ENCODE data around the gene GMPPA. TPM values are rescaled to one million over a fixed set of nuclear protein-coding genes. Genes with fewer than 3 reads are reported as not detected.

Gene GMPPA
- total and polyA plus RNA-seq, 3 donors from 2014 or later, result 19.6 to 28.3 (median 24.6) TPM

DNA sequence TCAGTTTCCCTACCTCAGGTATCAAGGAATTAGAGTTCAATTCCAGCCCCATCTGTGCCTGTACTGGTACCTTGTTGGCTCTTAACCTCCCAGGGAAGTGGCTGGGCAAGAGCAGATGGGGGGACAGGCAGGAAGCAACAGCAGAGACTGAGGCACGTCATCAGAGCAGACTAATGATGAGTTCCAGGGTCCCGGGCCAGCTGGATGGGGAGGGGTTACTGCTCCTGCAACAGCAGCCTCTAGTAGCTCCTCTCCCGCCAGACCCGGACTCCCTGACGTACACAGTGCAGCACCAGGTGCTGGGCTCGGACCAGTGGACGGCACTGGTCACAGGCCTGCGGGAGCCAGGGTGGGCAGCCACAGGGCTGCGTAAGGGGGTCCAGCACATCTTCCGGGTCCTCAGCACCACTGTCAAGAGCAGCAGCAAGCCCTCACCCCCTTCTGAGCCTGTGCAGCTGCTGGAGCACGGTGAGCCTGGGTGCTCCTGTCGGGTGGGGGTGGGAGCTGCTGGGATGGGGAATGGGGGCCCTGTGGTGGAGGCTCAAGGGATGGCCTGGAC is 26.0 kb upstream of the GMPPA start:
- Histone ChIP-seq H3K4me3 (no peak overlapping the region), H3K27ac (no peak overlapping the region), H3K36me3 (ENCODE audit: low read depth, missing control alignments) (no peaks in the 10 kb centered on the region), H3K27me3 (no peaks in the 10 kb centered on the region), H3K9me3 (no peaks in the 10 kb centered on the region), H3K4me1 (peaks cover 21% of the 10 kb centered on the region)
- WGBS, 2 donors, result 90% methylated on average over 8 to 12 of the region's 12 CpGs
- TF ChIP-seq, protein P1, sequence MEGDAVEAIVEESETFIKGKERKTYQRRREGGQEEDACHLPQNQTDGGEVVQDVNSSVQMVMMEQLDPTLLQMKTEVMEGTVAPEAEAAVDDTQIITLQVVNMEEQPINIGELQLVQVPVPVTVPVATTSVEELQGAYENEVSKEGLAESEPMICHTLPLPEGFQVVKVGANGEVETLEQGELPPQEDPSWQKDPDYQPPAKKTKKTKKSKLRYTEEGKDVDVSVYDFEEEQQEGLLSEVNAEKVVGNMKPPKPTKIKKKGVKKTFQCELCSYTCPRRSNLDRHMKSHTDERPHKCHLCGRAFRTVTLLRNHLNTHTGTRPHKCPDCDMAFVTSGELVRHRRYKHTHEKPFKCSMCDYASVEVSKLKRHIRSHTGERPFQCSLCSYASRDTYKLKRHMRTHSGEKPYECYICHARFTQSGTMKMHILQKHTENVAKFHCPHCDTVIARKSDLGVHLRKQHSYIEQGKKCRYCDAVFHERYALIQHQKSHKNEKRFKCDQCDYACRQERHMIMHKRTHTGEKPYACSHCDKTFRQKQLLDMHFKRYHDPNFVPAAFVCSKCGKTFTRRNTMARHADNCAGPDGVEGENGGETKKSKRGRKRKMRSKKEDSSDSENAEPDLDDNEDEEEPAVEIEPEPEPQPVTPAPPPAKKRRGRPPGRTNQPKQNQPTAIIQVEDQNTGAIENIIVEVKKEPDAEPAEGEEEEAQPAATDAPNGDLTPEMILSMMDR (IDR thresholded peaks at IDR 0.05), result no peak
- TF ChIP-seq POLR2A (IDR thresholded peaks at IDR 0.05), result no peak
- no peak for DNase-seq
- intact Hi-C loops (cut with DNase I; ENCODE audit: low total_unique reads), result loop anchor here (10.0 kb wide), 1 partner anchor 52 kb away; no protein-coding TSS in a partner anchor

DNA sequence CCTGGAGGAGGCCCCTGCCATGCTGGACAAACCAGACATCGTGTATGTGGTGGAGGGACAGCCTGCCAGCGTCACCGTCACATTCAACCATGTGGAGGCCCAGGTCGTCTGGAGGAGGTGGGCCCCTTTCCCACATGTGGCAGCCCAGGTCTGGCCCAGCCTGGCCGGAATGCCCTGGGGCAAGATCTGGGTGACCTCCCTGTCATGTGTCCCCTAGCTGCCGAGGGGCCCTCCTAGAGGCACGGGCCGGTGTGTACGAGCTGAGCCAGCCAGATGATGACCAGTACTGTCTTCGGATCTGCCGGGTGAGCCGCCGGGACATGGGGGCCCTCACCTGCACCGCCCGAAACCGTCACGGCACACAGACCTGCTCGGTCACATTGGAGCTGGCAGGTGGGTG is 25.2 kb upstream of the GMPPA start:
- H3K27me3 ChIP-seq, result no peaks in the 10 kb centered on the region
- intact Hi-C loops (cut with DNase I; ENCODE audit: low total_unique reads), result loop anchor here (10.0 kb wide), 1 partner anchor 51 kb away; no protein-coding TSS in a partner anchor
- no peak for TF ChIP-seq POLR2A (IDR thresholded peaks at IDR 0.05)
- TF ChIP-seq, protein P1 (IDR thresholded peaks at IDR 0.05), result no peak
- no peaks in the 10 kb centered on the region for H3K36me3 ChIP-seq (ENCODE audit: low read depth, missing control alignments)
- 81 to 91% methylated on average over 17 to 18 of the region's 18 CpGs for WGBS, 2 donors
- H3K9me3 ChIP-seq, result no peaks in the 10 kb centered on the region
- peaks cover 21% of the 10 kb centered on the region for H3K4me1 ChIP-seq
- no peak for DNase-seq
- no peak overlapping the region for H3K4me3 ChIP-seq
- no peak overlapping the region for H3K27ac ChIP-seq

DNA sequence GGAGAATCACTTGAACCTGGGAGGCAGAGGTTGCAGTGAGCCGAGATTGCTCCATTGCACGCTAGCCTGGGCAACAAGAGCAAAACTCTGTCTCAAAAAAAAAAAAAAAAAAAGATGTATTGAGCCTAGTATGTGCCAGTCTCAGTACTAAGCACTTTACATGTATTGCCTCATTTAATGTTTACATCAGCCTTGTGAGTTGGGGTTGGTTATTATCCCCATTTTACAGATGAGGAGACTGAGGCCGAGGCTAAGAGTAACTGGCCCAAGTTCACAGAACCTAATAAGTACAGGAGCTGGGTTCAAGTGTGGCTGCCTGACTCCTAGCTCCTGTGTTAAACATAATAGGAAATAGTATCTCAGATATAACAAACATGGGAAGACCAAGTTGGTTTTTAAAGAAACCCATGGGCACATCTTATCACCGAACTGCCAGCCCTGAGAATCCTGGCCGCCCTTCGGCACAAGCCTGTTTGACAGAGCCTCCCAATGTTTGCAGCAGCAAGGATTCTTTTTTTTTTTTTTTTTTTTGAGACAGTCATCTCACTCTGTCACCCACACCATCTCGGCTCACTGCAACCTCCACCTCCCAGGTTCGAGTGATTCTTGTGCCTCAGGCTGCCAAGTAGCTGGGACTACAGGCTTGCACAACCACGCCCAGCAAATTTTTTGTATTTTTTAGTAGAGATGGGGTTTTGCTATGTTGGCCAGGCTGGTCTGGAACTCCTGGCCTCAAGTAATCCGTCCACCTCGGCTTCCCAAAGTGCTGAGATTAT is 24.2 kb upstream of the GMPPA start:
- 71 to 79% methylated on average over 11 of the region's 11 CpGs for WGBS, 2 donors
- peaks cover 17% of the 10 kb centered on the region for H3K4me1 ChIP-seq

DNA sequence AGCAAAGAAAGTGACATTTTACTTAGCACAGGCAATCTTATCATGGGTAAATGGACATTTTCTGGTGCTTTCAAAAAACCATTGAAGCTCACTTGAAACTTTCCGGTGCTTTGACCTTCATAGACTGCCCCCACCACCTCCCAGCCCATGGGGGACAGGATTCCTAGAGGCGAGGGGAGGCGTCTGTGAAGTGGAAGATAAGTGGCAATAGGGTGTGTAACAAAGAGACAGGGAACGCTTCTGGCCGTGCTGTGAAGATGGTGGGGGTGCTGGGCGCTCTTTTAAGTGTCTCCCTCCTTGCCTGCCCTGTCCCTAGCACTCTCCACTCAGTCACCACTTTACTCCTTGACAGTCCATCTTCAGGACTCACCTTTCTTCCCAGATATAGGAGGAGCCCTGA is 23.4 kb upstream of the GMPPA start:
- Histone ChIP-seq H3K27ac (no peak overlapping the region), H3K4me1 (peaks cover 11% of the 10 kb centered on the region), H3K4me3 (no peak overlapping the region), H3K9me3 (no peaks in the 10 kb centered on the region), H3K36me3 (ENCODE audit: low read depth, missing control alignments) (no peaks in the 10 kb centered on the region), H3K27me3 (no peaks in the 10 kb centered on the region)
- TF ChIP-seq, protein P1 (IDR thresholded peaks at IDR 0.05), result no peak
- TF ChIP-seq POLR2A (IDR thresholded peaks at IDR 0.05), result no peak
- intact Hi-C loops (cut with DNase I; ENCODE audit: low total_unique reads), result loop anchor here (10.0 kb wide), 1 partner anchor 50 kb away; no protein-coding TSS in a partner anchor
- WGBS, 2 donors, result 65 to 84% methylated on average over 6 of the region's 6 CpGs
- no peak for DNase-seq

More for the DNA sequence above, 24.2 kb upstream of the GMPPA start:
- H3K27me3 ChIP-seq, result no peaks in the 10 kb centered on the region
- H3K9me3 ChIP-seq, result no peaks in the 10 kb centered on the region
- TF ChIP-seq, protein P1 (IDR thresholded peaks at IDR 0.05), result no peak
- TF ChIP-seq POLR2A (IDR thresholded peaks at IDR 0.05), result no peak
- no peaks in the 10 kb centered on the region for H3K36me3 ChIP-seq (ENCODE audit: low read depth, missing control alignments)
- H3K27ac ChIP-seq, result no peak overlapping the region
- intact Hi-C loops (cut with DNase I; ENCODE audit: low total_unique reads), result loop anchor here (10.0 kb wide), 1 partner anchor 50 kb away; no protein-coding TSS in a partner anchor
- DNase-seq, result no peak
- no peak overlapping the region for H3K4me3 ChIP-seq
